K562 (cell line): ENCODE results near the gene RNASEH2A. TPM values are rescaled to one million over a fixed set of nuclear protein-coding genes. Genes with fewer than 3 reads are reported as not detected.
A peak's percentile ranks its signal among the peaks of the same experiment; 100 is the strongest.

Experiments
- ARHGAP35 ChIP-seq: fragments of 450-650 bp; IDR thresholded peaks from 2 replicates; pipeline ENCODE4 v1.6.1; 2018; ENCODE audit not compliant: partially characterized antibody
- CBX1 ChIP-seq: sonication (generic); IDR thresholded peaks from 2 replicates; pipeline ENCODE4 v1.6.1; 2016; ENCODE audit warnings: antibody characterized with exemption, low read depth, mild to moderate bottlenecking
- DDX20 ChIP-seq: fragments of 450-650 bp; IDR thresholded peaks from 2 replicates; pipeline ENCODE4 v1.6.1; 2016; ENCODE audit warnings: missing genetic modification characterization, low read depth, mild to moderate bottlenecking, missing compliant biosample characterization, moderate library complexity
- ILF3 ChIP-seq: fragments of 450-650 bp; IDR thresholded peaks from 2 replicates; pipeline ENCODE4 v1.6.1; 2018; ENCODE audit warnings: antibody characterized with exemption, mild to moderate bottlenecking, moderate library complexity, borderline replicate concordance
- KLF6 ChIP-seq: fragments of 250-450 bp; sonication (Bioruptor Pico); IDR thresholded peaks from 2 replicates; pipeline ENCODE4 v1.4.0; 2020; ENCODE audit warnings: mild to moderate bottlenecking, moderate library complexity, borderline replicate concordance
- MED1 ChIP-seq: sonication (generic); formaldehyde crosslinking; IDR thresholded peaks from 2 replicates; pipeline ENCODE4 v1.8.1; 2023; ENCODE audit warnings: missing genetic modification reagents, borderline replicate concordance
- MEIS2 ChIP-seq: fragments of 450-650 bp; IDR thresholded peaks from 2 replicates; pipeline ENCODE4 v1.6.1; 2014; ENCODE audit warnings: mild to moderate bottlenecking; ENCODE audit not compliant: partially characterized antibody
- MTA2 ChIP-seq: fragments of 450-650 bp; IDR thresholded peaks from 2 replicates; pipeline ENCODE4 v1.6.1; 2016; ENCODE audit warnings: low read depth
- NONO ChIP-seq, 2 experiments: fragments of 200-400 bp in 1 of 2; fragments of 450-650 bp in 1 of 2; formaldehyde crosslinking in 1 of 2; IDR thresholded peaks; 2 replicates each; pipeline ENCODE4 v1.6.1; 2017; ENCODE audit warnings: low read depth in 2 of 2, mild to moderate bottlenecking in 2 of 2, moderate library complexity in 2 of 2, low read length in 1 of 2
- POLR2AphosphoS2 ChIP-seq: IDR thresholded peaks from 2 replicates; pipeline ENCODE4 v1.6.1; 2012; ENCODE audit warnings: low read length, improper control_type of control experiment
- RUNX1 ChIP-seq: sonication (generic); IDR thresholded peaks from 2 replicates; pipeline ENCODE4 v1.6.1; 2016; ENCODE audit warnings: antibody characterized with exemption, low read depth
- TBP ChIP-seq: optimal IDR thresholded peaks from 2 replicates; pipeline ENCODE3; 2011; ENCODE audit warnings: low read depth, low read length, improper control_type of control experiment
- XRCC3 ChIP-seq: fragments of 450-650 bp; IDR thresholded peaks from 2 replicates; pipeline ENCODE4 v1.6.1; 2017; ENCODE audit warnings: mild to moderate bottlenecking, moderate library complexity
- ZNF282 ChIP-seq: sonication (generic); formaldehyde crosslinking; IDR thresholded peaks from 2 replicates; pipeline ENCODE4 v1.8.1; 2023; ENCODE audit warnings: missing genetic modification reagents
- polyA plus RNA-seq, 8 experiments: library from polyadenylated mRNA; depleted of rRNA in 4 of 8; stranded (reverse) in 5 of 8; unstranded in 3 of 8; fragments of >200 nt; fragmentation: Nextera tagmentation in 2 of 8; fragmentation: Illumina TruSeq in 1 of 8; extraction: Ambion mirVana in 2 of 8; extraction: Trizol in 1 of 8; gene quantifications; 2 replicates each; pipeline versions ENCODE4 v1.2.1 to v1.2.3, GENCODE V29; 2011 to 2014; ENCODE audit warnings: inconsistent platforms in 1 of 8, missing spikeins in 1 of 8
- total RNA-seq, 7 experiments: library from RNA; depleted of rRNA in 6 of 7; stranded (reverse); fragments of >200 nt in 6 of 7; fragmentation: Illumina TruSeq in 2 of 7; extraction: Trizol in 2 of 7; gene quantifications; 2 replicates each; pipeline versions ENCODE4 v1.2.1 to v1.2.3, GENCODE V29; 2011 to 2021; ENCODE audit warnings: low replicate concordance in 1 of 7
- TF ChIP-seq, protein P1 (sequence below): fragments of 150-350 bp; IDR thresholded peaks from 2 replicates; pipeline ENCODE4 v1.6.1; 2014; ENCODE audit warnings: low read depth, mild to moderate bottlenecking, low read length, borderline replicate concordance
- TF ChIP-seq, protein P2 (sequence below): sonication (generic); formaldehyde crosslinking; IDR thresholded peaks from 2 replicates; pipeline ENCODE4 v1.8.0; 2022; ENCODE audit warnings: mild to moderate bottlenecking, missing genetic modification reagents
- TF ChIP-seq, protein P3 (sequence below): fragments of 250-450 bp; sonication (Bioruptor Pico); IDR thresholded peaks from 2 replicates; pipeline ENCODE4 v1.8.0; 2021; ENCODE audit warnings: moderate library complexity, mild to moderate bottlenecking, inconsistent platforms
- TF ChIP-seq, protein P4 (sequence below), 2 experiments: fragments of 450-650 bp; IDR thresholded peaks; 2 replicates each; pipeline ENCODE4 v1.6.1; 2016
- TF ChIP-seq, protein P5 (sequence below): fragments of 250-450 bp; sonication (Bioruptor Pico); IDR thresholded peaks from 2 replicates; pipeline ENCODE4 v1.5.0; 2020; ENCODE audit warnings: mild to moderate bottlenecking, borderline replicate concordance

The RNASEH2A gene
- total and polyA plus RNA-seq, 9 of the 15 experiments (the other 6 are each of a cell fraction or from before 2014, with no cell fraction given): 22.3 to 78.0 (median 61.7) TPM

DNA sequence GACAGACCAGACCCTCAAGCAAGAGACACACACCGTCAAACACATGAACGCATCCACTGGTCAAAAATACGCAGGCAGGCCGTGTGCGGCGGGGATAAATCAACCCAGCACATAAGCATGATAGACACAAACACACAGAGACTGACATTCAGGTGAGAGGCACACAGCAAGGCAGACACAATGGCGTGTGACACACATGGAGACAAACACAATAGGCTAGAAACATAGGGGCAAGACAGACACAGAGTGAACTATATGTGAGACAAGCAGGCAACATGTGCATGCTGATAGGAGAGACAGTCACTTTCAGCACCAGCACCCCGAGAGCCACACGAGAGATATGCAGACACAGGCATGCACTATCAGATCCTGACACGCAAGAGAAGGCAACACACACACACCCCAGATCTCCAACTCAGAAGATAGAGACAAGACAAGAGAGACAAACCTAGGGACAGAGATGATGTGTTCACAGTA lies 22.0 kb upstream of the RNASEH2A start (continued):
- TF ChIP-seq KLF6 (CRISPR knock-in tag) (peak; percentile 7; the same call in 1 of the 2 replicates), ILF3 (no peak), XRCC3 (no peak), CBX1 (no peak), MTA2 (peak; percentile 91), MED1 (no peak), NONO (IDR thresholded peaks at IDR 0.05; ENCODE audit: low read depth in 2 of 2, low read length in 1 of 2) (peak in 1 of 2 experiments; percentile 28; a peak in 1 of 4 replicates), ZNF282 (CRISPR knock-in tag) (no peak), RUNX1 (0 out of 2 replicates have a peak, but pooled peaks have one; percentile 77), DDX20 (tag) (no peak), POLR2AphosphoS2 (no peak), MEIS2 (peak; percentile 83), ARHGAP35 (no peak), TBP (peak; percentile 39)
- TF ChIP-seq, protein P1, sequence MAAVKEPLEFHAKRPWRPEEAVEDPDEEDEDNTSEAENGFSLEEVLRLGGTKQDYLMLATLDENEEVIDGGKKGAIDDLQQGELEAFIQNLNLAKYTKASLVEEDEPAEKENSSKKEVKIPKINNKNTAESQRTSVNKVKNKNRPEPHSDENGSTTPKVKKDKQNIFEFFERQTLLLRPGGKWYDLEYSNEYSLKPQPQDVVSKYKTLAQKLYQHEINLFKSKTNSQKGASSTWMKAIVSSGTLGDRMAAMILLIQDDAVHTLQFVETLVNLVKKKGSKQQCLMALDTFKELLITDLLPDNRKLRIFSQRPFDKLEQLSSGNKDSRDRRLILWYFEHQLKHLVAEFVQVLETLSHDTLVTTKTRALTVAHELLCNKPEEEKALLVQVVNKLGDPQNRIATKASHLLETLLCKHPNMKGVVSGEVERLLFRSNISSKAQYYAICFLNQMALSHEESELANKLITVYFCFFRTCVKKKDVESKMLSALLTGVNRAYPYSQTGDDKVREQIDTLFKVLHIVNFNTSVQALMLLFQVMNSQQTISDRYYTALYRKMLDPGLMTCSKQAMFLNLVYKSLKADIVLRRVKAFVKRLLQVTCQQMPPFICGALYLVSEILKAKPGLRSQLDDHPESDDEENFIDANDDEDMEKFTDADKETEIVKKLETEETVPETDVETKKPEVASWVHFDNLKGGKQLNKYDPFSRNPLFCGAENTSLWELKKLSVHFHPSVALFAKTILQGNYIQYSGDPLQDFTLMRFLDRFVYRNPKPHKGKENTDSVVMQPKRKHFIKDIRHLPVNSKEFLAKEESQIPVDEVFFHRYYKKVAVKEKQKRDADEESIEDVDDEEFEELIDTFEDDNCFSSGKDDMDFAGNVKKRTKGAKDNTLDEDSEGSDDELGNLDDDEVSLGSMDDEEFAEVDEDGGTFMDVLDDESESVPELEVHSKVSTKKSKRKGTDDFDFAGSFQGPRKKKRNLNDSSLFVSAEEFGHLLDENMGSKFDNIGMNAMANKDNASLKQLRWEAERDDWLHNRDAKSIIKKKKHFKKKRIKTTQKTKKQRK: no peak
- TF ChIP-seq, protein P2, sequence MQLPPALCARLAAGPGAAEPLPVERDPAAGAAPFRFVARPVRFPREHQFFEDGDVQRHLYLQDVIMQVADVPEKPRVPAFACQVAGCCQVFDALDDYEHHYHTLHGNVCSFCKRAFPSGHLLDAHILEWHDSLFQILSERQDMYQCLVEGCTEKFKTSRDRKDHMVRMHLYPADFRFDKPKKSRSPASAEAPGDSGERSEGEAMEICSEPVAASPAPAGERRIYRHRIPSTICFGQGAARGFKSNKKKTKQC (CRISPR knock-in tag): no peak; the same call in 1 of the 2 replicates
- TF ChIP-seq, protein P3, sequence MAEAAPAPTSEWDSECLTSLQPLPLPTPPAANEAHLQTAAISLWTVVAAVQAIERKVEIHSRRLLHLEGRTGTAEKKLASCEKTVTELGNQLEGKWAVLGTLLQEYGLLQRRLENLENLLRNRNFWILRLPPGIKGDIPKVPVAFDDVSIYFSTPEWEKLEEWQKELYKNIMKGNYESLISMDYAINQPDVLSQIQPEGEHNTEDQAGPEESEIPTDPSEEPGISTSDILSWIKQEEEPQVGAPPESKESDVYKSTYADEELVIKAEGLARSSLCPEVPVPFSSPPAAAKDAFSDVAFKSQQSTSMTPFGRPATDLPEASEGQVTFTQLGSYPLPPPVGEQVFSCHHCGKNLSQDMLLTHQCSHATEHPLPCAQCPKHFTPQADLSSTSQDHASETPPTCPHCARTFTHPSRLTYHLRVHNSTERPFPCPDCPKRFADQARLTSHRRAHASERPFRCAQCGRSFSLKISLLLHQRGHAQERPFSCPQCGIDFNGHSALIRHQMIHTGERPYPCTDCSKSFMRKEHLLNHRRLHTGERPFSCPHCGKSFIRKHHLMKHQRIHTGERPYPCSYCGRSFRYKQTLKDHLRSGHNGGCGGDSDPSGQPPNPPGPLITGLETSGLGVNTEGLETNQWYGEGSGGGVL (CRISPR knock-in tag): no peak
- TF ChIP-seq, protein P4, sequence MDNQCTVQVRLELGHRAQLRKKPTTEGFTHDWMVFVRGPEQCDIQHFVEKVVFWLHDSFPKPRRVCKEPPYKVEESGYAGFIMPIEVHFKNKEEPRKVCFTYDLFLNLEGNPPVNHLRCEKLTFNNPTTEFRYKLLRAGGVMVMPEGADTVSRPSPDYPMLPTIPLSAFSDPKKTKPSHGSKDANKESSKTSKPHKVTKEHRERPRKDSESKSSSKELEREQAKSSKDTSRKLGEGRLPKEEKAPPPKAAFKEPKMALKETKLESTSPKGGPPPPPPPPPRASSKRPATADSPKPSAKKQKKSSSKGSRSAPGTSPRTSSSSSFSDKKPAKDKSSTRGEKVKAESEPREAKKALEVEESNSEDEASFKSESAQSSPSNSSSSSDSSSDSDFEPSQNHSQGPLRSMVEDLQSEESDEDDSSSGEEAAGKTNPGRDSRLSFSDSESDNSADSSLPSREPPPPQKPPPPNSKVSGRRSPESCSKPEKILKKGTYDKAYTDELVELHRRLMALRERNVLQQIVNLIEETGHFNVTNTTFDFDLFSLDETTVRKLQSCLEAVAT (IDR thresholded peaks at IDR 0.05): peak in 1 of 2 experiments; percentile 67; a peak in 3 of 4 replicates
- TF ChIP-seq, protein P5, sequence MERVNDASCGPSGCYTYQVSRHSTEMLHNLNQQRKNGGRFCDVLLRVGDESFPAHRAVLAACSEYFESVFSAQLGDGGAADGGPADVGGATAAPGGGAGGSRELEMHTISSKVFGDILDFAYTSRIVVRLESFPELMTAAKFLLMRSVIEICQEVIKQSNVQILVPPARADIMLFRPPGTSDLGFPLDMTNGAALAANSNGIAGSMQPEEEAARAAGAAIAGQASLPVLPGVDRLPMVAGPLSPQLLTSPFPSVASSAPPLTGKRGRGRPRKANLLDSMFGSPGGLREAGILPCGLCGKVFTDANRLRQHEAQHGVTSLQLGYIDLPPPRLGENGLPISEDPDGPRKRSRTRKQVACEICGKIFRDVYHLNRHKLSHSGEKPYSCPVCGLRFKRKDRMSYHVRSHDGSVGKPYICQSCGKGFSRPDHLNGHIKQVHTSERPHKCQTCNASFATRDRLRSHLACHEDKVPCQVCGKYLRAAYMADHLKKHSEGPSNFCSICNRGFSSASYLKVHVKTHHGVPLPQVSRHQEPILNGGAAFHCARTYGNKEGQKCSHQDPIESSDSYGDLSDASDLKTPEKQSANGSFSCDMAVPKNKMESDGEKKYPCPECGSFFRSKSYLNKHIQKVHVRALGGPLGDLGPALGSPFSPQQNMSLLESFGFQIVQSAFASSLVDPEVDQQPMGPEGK (CRISPR knock-in tag): no peak
